Dedifferentiated amniotic fluid mesenchymal stem cell (primary cell): ENCODE results near the gene FAM131A.

Experiments used
- DNase-seq: peaks from one replicate; pipeline ENCODE4 v3.0.0-alpha.2; 2016; ENCODE audit errors: extremely low spot score

The FAM131A gene

GRCh38 chr3:184357248-184358123 is 20.1 kb downstream of the FAM131A start:
- DNase-seq, result no peak

GRCh38 chr3:184358124-184358767 is 20.8 kb downstream of the FAM131A start:
- DNase-seq, result no peak

- DNase-seq, result no peak
These were observed 21.5 kb downstream of the FAM131A start for GRCh38 chr3:184358921-184359350.

- no peak for DNase-seq
These were observed 22.2 kb downstream of the FAM131A start for GRCh38 chr3:184359610-184360009.

DNA sequence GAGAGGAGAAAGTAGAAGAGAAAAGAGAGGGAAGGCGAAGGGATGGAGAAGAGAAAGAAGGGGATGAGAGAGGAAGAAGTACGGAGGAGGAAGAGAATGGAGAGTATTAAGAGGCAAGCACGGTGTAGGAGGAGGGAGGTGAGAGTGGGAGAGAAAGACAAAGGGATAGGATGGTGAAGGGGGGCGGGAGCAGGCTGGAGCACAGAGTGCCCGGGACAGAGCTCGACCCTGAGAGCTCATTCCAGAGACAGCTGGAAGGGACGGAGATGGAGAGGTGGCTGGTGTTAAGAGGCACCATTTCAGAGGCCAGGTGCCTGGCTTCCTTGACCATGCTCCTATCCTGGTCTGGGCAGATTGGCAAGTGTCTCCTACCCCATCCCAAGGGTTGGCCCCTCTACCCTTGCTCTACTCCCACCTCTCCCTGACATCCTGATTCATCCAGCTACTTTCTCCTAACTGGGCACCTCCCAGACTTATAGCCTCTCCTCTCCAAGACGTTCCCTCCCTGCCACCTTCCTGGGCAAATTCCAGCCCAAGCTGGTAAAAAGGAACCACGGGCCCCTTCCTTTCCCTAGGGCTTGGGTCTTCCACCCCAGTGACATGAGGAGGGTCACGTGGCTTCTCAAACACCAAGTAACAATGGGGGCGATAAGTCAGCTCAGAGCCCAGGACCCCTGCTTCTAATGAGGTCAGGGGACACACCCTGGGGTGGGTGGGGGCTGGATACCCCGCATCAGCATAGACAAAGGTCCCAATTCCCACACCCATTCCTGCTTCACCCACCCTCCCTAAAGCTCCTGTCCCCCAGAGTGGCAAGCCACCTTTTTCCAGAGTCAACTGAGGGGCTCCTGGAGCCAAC is 22.9 kb downstream of the FAM131A start:
- DNase-seq, result no peak

DNA sequence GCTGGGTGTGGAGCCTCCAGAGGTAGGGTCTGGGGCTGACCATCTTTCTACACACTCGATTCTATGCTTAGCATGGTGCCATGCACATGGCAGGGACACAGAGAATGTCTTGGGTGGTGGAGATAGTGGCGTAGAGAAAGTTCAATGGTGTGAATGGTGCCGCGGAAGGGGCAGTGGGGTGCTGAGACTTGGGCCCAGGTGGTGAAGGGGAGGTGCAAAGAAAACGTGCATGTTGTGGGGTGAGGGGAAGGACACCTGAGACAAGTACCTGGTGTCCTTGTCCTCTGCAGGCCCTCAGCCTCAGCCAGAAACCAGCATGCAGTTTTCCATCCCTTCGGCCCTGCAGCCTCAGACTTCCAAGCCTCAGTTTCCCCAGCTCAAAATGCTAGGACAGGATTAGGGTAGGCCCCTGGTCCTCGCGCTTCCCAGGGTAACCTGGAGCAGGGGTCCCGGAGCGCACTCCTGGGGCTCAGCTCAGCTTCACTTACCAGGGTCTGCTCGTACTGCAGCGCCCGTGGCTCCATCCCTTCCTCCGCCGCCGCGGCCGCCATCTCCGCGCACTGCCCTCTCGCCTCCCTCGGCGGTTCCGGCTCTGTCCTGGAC is 23.6 kb downstream of the FAM131A start:
- no peak for DNase-seq

DNA sequence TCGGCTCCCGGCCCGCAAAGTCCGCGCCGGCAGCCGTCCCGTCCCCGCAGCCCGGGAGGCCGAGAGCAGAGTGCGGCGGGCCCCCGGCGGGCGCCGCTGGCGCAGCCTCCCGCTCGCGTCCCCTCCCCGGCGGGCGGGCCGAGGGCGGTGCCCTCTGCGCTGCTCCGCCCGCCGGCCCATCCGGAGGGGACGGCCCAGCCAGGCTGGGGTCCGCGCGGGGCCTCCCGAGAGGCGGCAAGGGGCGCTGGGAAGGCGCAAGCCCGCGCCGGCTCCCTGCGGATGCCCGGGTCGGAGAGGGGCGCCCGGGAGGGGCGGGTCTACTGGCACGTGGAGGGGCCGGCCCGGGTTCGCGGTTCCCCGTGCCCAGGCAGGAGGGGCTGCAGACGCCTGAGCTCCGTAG is 24.1 kb downstream of the FAM131A start, which contains the start of the genes CLCN2 and POLR2H:
Gene CLCN2, minus strand, starts transcription at position 74 of the 400 bp plus-strand sequence. CDS start 126 bp downstream, outside the sequence.
Gene POLR2H, plus strand, starts transcription at position 179 of the 400 bp plus-strand sequence. CDS start 1,783 bp downstream, outside the sequence.
- DNase-seq, result no peak

DNA sequence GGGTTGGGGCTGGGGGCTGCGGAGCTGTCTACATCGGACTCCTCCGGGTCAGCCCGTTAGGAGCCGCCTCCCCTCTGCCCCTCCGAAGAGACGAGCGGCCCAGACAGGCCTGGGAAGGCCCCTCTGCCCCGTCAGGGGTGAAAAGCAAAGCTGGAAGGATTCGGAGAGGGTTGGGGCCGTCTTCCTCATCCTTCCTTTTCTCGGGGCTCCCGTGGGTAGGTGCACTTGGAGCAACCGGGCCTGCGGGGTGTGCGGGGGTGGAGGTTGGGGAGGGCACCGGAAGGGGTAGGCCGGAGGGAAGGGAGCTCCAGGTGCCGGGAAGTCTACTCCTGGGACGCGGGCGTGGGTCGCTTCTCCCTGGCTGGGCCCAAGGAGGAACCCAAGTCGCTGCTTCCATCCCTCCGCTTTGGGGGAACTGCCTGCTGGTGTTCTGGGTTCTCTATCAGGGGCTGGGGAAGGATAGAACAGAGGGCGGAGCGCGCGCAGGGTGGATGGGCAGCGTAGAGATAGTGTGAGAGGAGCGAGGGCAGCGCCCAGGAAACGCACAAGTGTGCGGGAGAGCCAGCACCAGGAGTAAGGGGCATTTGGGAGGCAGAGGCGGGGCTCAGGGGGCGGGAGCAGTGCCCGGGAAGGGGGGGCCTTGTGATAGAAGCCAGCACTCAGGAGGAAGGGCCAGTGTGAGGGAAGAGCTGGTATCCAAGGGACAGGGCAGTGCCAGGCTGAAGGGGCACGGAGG is 24.7 kb downstream of the FAM131A start:
- peak; percentile 59 for DNase-seq

DNA sequence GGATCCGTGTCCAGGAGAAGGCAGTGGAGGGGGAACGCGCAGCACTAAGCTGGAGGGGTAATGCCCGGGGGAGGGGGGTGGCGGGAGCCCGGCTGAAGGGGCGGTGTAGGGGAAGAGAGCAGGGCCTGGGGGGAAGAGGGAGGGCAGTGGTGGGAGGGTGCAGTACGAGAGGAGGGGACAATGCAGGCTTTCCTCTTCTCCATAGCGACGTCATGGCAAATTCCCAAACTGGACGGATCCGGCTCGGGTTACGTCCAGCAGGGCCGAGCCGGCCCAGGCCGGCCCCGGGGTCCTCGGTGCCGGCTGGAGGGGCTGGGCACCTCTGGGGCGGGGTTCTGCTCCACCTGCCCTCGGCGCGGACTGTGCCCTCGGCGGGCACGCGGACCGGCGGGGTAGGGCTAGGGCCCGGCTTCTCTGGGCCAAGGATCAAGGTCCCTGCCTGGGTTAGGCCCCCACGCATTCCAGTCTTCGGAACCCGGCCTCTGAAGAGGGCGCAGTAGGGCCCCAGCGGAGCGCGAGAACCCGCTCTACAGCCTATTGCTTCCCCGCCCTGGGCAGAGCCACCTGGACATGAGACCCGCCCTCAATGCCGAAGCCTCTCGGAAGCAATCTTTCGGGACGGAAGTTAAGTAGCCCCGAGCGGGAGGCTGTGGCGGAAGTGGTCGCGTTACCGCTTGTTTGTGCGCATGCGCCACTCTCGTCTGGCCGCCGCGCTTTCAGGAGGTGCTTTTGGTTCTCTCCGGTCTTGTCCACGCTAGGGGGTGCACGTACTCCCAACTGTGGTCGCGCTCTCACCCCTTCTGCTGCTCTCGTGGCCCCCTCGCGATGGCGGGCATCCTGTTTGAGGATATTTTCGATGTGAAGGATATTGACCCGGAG is 25.5 kb downstream of the FAM131A start:
- peak; percentile 95 for DNase-seq

GRCh38 chr3:184366619-184367289 is 29.4 kb downstream of the FAM131A start:
- DNase-seq, result peak; percentile 77

- DNase-seq, result no peak
These were observed 30.7 kb downstream of the FAM131A start for GRCh38 chr3:184368116-184368515.

DNA sequence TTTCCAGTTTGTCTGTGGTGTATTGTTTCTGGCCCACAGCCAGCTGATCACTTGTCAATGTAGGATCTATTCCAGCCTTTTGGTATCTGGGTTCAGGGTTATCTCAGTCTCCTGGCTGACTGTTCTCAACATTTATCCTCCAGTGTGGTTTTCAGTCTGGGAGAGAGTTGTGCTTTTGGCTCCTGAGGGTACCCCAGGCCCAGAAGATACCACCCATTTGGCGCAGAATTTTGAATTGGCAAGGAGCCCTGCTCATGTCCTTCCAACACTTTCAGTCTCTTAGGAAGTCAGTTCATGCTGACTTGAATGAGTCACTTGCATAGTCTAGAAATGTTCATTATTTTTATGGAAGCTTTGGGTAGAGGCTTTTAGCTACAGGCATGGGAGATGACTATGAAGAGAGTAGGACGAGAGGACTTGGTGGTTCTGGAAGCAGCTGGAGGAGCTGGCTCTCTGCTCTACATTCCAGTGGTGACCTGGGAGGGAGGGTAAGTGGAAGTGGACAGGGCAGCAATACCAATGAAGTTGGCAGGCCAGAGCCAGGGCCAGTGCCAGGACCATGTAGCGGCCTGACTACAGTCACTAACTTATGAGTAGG is 31.3 kb downstream of the FAM131A start:
- DNase-seq, result peak; percentile 34

- DNase-seq, result peak; percentile 76
These were observed 34.2 kb downstream of the FAM131A start for GRCh38 chr3:184371570-184372018.

DNA sequence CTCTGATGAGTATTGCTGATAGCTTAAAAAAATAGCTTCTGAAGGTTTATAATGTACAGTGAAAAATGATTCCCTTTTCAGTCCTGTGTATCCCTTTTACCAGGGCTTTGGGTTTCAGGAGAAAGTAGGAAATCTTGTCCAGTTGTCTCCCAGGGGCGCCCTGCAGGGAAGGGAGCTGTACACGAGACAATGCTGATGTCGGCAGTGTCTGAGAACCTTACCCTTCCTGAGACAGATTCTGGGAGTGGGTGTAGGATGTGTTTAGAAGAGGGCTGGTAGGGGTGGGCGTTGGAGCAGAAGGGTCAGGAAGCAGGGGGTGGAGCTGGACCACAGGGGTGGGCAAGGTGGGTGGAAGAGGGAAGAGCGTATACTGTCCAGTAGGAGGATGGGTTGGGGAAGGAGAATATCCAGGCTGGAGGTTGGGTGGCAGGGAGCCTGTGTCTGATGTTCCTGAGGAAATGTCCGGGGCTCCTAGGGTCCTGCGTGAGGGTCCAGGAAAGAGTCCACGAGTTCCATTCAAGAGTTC is 35.0 kb downstream of the FAM131A start:
- no peak for DNase-seq

DNA sequence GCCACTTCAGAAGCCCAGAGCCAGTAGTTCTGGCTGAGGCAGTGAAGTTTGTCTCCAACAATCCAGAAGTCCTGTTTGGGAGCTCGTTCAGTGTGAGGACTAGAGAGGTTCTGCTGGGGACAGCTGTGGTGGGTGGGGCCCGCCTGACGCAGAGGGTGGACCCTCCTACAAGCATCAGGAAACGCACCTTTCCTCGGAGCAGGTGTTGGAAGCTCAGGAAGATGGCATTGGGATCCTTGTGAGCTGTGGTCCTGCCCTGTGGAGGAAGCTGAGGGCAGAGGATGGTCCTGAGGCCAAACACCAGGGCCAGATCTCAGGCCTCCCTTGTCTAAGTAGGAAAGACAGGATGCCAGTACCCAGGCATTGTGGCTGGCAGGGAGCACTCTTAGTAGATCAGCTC is 35.5 kb downstream of the FAM131A start:
- no peak for DNase-seq

GRCh38 chr3:184373422-184373821 is 36.0 kb downstream of the FAM131A start:
- peak; percentile 47 for DNase-seq

DNA sequence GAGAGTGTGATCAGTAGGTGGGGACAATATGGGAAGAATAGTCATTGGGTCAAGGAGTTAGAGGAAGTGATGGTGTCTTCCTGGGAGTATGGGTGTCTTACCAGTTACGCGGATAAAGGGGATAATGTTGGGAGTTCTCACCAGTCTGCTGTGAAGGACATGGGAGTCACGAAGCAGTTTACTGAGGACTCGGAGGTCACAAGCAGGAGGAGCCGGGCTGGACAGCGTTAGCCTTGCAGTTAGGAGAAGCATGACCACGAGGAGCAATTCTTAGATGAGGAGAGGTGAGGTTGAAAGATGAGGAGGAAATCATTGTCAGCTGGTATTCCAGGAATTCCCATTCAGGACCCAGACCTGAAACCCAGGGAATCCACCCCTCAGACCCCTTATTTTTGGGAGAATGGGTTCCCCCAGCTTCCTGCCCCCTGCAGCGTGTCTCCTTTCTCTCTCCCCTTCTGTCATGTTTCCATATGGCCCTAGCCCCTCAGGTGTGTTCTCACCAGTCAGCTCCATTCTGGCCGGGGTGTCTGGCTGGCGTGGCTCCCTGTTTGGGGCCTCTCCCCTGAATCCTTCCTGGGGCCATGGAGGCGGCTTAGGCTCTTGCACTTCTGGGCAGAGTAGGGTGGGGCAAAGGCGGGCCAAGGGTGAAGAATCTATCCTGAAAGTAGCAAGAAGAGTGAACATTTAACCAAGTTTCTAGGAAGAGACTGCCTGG is 38.5 kb downstream of the FAM131A start:
- DNase-seq, result no peak

GRCh38 chr3:184377374-184377773 is 40.0 kb downstream of the FAM131A start:
- no peak for DNase-seq
